ENCODE data around the gene CCL5. TPM values are rescaled to one million over a fixed set of nuclear protein-coding genes. Genes with fewer than 3 reads are reported as not detected.

CCL5 gene
- total RNA-seq, 1 donor from 2014 or later: not detected

- no peak for DNase-seq (ENCODE audit: low read depth)
- TF ChIP-seq, protein P1, sequence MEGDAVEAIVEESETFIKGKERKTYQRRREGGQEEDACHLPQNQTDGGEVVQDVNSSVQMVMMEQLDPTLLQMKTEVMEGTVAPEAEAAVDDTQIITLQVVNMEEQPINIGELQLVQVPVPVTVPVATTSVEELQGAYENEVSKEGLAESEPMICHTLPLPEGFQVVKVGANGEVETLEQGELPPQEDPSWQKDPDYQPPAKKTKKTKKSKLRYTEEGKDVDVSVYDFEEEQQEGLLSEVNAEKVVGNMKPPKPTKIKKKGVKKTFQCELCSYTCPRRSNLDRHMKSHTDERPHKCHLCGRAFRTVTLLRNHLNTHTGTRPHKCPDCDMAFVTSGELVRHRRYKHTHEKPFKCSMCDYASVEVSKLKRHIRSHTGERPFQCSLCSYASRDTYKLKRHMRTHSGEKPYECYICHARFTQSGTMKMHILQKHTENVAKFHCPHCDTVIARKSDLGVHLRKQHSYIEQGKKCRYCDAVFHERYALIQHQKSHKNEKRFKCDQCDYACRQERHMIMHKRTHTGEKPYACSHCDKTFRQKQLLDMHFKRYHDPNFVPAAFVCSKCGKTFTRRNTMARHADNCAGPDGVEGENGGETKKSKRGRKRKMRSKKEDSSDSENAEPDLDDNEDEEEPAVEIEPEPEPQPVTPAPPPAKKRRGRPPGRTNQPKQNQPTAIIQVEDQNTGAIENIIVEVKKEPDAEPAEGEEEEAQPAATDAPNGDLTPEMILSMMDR (IDR thresholded peaks at IDR 0.05; ENCODE audit: insufficient read depth, low read length, poor library complexity, severe bottlenecking): no peak
- Histone ChIP-seq H3K36me3 (ENCODE audit: control insufficient read depth, insufficient read depth, low read length) (no peaks in the 10 kb centered on the region), H3K27me3 (ENCODE audit: control insufficient read depth, insufficient read depth, low read length) (no peaks in the 10 kb centered on the region), H3K4me3 (ENCODE audit: low read depth, low read length) (no peak overlapping the region)
These were observed 55.0 kb downstream of the CCL5 start for GRCh38 chr17:35825206-35825605.

Other genes with a start within 250 kb of the CCL5 start
- 2.6 and 2.9 TPM in 2 replicates for gene RASL10B, start 148.7 kb downstream of the CCL5 start, total RNA-seq
- not detected in 2 replicates for gene GAS2L2, start 127.1 kb downstream of the CCL5 start, total RNA-seq
- gene C17orf50, start 119.5 kb downstream of the CCL5 start, total RNA-seq: not detected in 2 replicates
- gene MMP28, start 84.7 kb downstream of the CCL5 start, total RNA-seq: 0.17 TPM in 1 of 2 replicates, not detected in the other
- gene TAF15, start 70.9 kb downstream of the CCL5 start, total RNA-seq: 21.2 and 36.1 TPM in 2 replicates
- not detected in 2 replicates for gene HEATR9, start 11.5 kb downstream of the CCL5 start, total RNA-seq
- gene RDM1, start 50.4 kb upstream of the CCL5 start, total RNA-seq: not detected in 2 replicates
- not detected in 2 replicates for gene LYZL6, start 63.4 kb upstream of the CCL5 start, total RNA-seq
- gene CCL16, start 101.1 kb upstream of the CCL5 start, total RNA-seq: not detected in 2 replicates
- gene CCL14, start 106.4 kb upstream of the CCL5 start, total RNA-seq: not detected in 2 replicates
- gene CCL15, start 121.2 kb upstream of the CCL5 start, total RNA-seq: not detected in 2 replicates
- gene CCL23, start 137.6 kb upstream of the CCL5 start, total RNA-seq: not detected in 2 replicates
- gene CCL18, start 183.9 kb upstream of the CCL5 start, total RNA-seq: not detected in 2 replicates
- 0.71 and 1.3 TPM in 2 replicates for gene CCL3, start 209.8 kb upstream of the CCL5 start, total RNA-seq
- gene CCL4, start 223.5 kb upstream of the CCL5 start, total RNA-seq: 0.27 TPM in 1 of 2 replicates, not detected in the other

Measured in kidney epithelial cell (primary cell).